ENCODE results near the gene ARFGAP1.

- no peak for TF ChIP-seq E2F1 (CRISPR knock-in tag; IDR thresholded peaks at IDR 0.05)
- no peak for TF ChIP-seq CTCF (IDR thresholded peaks at IDR 0.05)
- TF ChIP-seq CREM (CRISPR knock-in tag; IDR thresholded peaks at IDR 0.05), result no peak
- no peak for TF ChIP-seq ETV6 (CRISPR knock-in tag; IDR thresholded peaks at IDR 0.05)
- TF ChIP-seq NR2C2 (CRISPR knock-in tag; IDR thresholded peaks at IDR 0.05), result no peak
- TF ChIP-seq USF2 (CRISPR knock-in tag; IDR thresholded peaks at IDR 0.05), result no peak
- no peak for TF ChIP-seq ZBTB21 (CRISPR knock-in tag; IDR thresholded peaks at IDR 0.05; ENCODE audit: borderline replicate concordance)
- TF ChIP-seq MYBL2 (CRISPR knock-in tag; IDR thresholded peaks at IDR 0.05), result no peak
- TF ChIP-seq ZNF416 (CRISPR knock-in tag; IDR thresholded peaks at IDR 0.05), result no peak
- no peak for TF ChIP-seq ZBTB43 (CRISPR knock-in tag; IDR thresholded peaks at IDR 0.05)
- no peak for TF ChIP-seq AFF4 (CRISPR knock-in tag; IDR thresholded peaks at IDR 0.05; ENCODE audit: borderline replicate concordance)
- TF ChIP-seq TP53 (CRISPR knock-in tag; IDR thresholded peaks at IDR 0.05), result no peak
- no peak for TF ChIP-seq SP1 (CRISPR knock-in tag; conservative IDR thresholded peaks at IDR 0.05)
- TF ChIP-seq MAX (CRISPR knock-in tag; IDR thresholded peaks at IDR 0.05), result no peak
Observed at GRCh38 chr20:63279931-63280330, 7.3 kb downstream of the ARFGAP1 start.
